HFFc6 (cell line): ENCODE measurements around the gene ANO6. TPM values are rescaled to one million over a fixed set of nuclear protein-coding genes. Genes with fewer than 3 reads are reported as not detected.

ENCODE experiments used
- DNase-seq: peaks from one replicate; pipeline ENCODE4 v3.0.0-alpha.2; 2018
- H3K27ac Mint-ChIP-seq: 2 replicates; pipeline ENCODE4 v1.8.0; 2020; ENCODE audit warnings: mild to moderate bottlenecking, mixed read lengths
- H3K27me3 Mint-ChIP-seq: 2 replicates; pipeline ENCODE4 v1.8.0; 2021; ENCODE audit warnings: mild to moderate bottlenecking, moderate library complexity, mixed read lengths; ENCODE audit not compliant: insufficient read depth
- H3K36me3 Mint-ChIP-seq: 2 replicates; pipeline ENCODE4 v1.8.0; 2021; ENCODE audit warnings: low read depth, mixed read lengths
- H3K4me1 Mint-ChIP-seq: 2 replicates; pipeline ENCODE4 v1.8.0; 2020; ENCODE audit warnings: low read depth, mixed read lengths
- H3K4me3 Mint-ChIP-seq: 2 replicates; pipeline ENCODE4 v1.8.0; 2020; ENCODE audit warnings: mild to moderate bottlenecking, moderate library complexity, mixed read lengths
- H3K9me3 Mint-ChIP-seq: 2 replicates; pipeline ENCODE4 v1.8.0; 2020; ENCODE audit warnings: mild to moderate bottlenecking, mixed read lengths
- total RNA-seq, 6 experiments: library from RNA; stranded (reverse); fragmentation: NEBNext Ultra II Directional; extraction: Animal tissue kit (Norgen Biotek cat#: 25700); gene quantifications; 2 replicates in 1 of 6; 3 replicates in 5 of 6; pipeline ENCODE4 v1.2.3, GENCODE V29; 2021
- TF ChIP-seq, protein P1 (sequence below): fragments of 200-600 bp; sonication (generic); IDR thresholded peaks from 2 replicates; pipeline ENCODE4 v1.5.0; 2021; ENCODE audit warnings: antibody characterized with exemption, mild to moderate bottlenecking

Gene ANO6
- total RNA-seq, 6 experiments from 2014 or later: 44.4 to 58.6 (median 53.3) TPM

DNA sequence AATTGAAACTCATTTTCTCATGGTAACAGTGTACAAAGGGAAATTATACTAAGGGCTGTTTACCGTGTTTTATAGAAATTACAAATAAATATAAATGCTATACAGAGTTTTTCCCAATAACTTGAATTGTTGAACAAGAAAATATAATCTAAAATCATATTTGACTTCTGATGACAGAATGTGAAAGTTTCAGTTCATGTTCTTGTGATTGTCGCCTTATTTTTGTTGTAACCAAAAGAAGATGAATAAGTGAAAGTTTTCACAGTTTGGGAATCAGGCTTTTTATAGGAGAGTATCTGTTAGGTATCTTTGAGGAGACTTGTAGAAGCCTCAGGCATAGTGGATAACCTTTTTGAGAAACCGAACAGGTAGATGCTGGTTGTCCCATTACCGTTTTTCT lies 28.1 kb downstream of the ANO6 start:
- H3K27me3 Mint-ChIP-seq: no peaks in the 10 kb centered on the region
- H3K4me3 Mint-ChIP-seq: no peak overlapping the region; the same call in 1 of the 2 replicates
- no peak for DNase-seq
- H3K36me3 Mint-ChIP-seq: peaks cover 11% of the 10 kb centered on the region; the same call in 1 of the 2 replicates
- H3K9me3 Mint-ChIP-seq: no peaks in the 10 kb centered on the region
- H3K4me1 Mint-ChIP-seq: peaks cover 48% of the 10 kb centered on the region
- H3K27ac Mint-ChIP-seq: peak overlapping the region; percentile 71; the same call in 1 of the 2 replicates
- TF ChIP-seq, protein P1, sequence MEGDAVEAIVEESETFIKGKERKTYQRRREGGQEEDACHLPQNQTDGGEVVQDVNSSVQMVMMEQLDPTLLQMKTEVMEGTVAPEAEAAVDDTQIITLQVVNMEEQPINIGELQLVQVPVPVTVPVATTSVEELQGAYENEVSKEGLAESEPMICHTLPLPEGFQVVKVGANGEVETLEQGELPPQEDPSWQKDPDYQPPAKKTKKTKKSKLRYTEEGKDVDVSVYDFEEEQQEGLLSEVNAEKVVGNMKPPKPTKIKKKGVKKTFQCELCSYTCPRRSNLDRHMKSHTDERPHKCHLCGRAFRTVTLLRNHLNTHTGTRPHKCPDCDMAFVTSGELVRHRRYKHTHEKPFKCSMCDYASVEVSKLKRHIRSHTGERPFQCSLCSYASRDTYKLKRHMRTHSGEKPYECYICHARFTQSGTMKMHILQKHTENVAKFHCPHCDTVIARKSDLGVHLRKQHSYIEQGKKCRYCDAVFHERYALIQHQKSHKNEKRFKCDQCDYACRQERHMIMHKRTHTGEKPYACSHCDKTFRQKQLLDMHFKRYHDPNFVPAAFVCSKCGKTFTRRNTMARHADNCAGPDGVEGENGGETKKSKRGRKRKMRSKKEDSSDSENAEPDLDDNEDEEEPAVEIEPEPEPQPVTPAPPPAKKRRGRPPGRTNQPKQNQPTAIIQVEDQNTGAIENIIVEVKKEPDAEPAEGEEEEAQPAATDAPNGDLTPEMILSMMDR: no peak

DNA sequence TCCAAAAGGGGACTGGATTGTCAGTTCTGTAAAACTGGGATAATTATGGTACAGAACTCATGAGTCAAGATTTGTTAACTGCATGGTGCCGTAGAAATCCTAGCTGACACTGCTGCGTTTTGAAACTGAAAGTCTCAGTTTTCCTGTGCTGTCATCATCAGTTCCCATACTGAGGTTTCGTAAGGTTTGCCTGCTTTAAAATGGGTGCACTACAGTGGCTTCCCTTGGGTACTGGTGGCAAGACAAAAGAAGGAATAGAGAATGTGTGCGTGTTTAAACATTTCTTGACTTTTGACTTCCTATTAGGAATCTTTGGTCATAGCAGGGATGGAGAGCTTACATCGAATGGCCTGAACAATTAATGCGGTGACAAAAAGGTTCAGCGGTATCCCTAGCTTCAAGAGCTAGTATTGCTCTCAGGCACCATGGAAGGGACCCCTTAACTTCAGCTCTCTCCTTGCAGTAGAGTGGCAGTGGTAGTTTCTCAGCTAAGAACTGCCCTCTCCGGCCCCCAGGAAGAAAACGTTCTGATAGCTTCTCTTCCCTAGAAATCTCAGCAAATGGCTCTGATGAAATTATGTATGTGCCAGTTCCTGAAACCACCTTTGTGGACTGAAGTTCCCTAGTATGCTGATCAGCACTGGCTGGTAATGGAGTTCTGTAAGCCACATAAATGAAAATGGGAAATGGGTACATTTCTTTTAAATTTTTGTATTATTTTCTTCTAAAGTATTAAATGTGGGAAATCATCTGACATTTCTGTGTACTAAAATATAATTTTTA lies 28.9 kb downstream of the ANO6 start:
- TF ChIP-seq, protein P1: no peak
- Mint-ChIP-seq H3K4me3 (peak overlapping the region; percentile 74; the same call in 1 of the 2 replicates), H3K36me3 (peaks cover 11% of the 10 kb centered on the region; the same call in 1 of the 2 replicates), H3K27ac (peak overlapping the region; percentile 71; the same call in 1 of the 2 replicates), H3K27me3 (no peaks in the 10 kb centered on the region), H3K4me1 (peaks cover 41% of the 10 kb centered on the region), H3K9me3 (no peaks in the 10 kb centered on the region)
- no peak for DNase-seq

DNA sequence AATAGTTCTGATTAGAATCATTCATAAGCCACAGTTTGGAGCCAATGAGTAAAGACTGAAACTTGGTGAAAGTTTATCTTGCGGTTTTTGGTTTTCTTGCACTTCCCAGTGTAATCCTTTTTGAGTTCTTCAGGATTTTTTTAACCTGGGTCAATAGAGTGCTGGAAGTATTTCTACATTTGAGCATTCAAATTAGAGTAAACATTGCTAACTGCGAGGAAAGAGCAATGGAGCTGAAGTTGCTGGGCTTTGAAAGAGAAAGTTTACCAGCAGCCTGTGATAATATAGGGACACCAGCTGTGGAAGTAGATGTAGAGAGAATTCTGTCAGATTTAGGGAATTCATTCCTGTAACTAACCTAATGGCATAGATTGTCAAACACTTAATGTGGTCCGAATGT lies 30.3 kb downstream of the ANO6 start:
- no peak for DNase-seq
- TF ChIP-seq, protein P1: no peak
- Mint-ChIP-seq H3K36me3 (peaks cover 11% of the 10 kb centered on the region; the same call in 1 of the 2 replicates), H3K4me1 (peaks cover 29% of the 10 kb centered on the region), H3K4me3 (no peak overlapping the region), H3K27ac (no peak overlapping the region; the same call in 1 of the 2 replicates), H3K9me3 (no peaks in the 10 kb centered on the region), H3K27me3 (no peaks in the 10 kb centered on the region)

GRCh38 chr12:45247589-45247988 lies 31.7 kb downstream of the ANO6 start:
- Mint-ChIP-seq H3K36me3 (peaks cover 11% of the 10 kb centered on the region; the same call in 1 of the 2 replicates), H3K9me3 (no peaks in the 10 kb centered on the region), H3K4me3 (no peak overlapping the region), H3K4me1 (peaks cover 27% of the 10 kb centered on the region), H3K27ac (no peak overlapping the region), H3K27me3 (no peaks in the 10 kb centered on the region)
- DNase-seq: no peak
- TF ChIP-seq, protein P1: no peak

- peaks cover 11% of the 10 kb centered on the region; the same call in 1 of the 2 replicates for H3K36me3 Mint-ChIP-seq
Measured at GRCh38 chr12:45248095-45248494, 32.2 kb downstream of the ANO6 start.

More at GRCh38 chr12:45248095-45248494, 32.2 kb downstream of the ANO6 start:
- Mint-ChIP-seq H3K27ac (no peak overlapping the region), H3K4me1 (peaks cover 30% of the 10 kb centered on the region), H3K9me3 (no peaks in the 10 kb centered on the region), H3K27me3 (no peaks in the 10 kb centered on the region), H3K4me3 (no peak overlapping the region)
- DNase-seq: no peak
- TF ChIP-seq, protein P1: no peak
